ENCODE results near the gene TGFBR3L. TPM values are rescaled to one million over a fixed set of nuclear protein-coding genes. Genes with fewer than 3 reads are reported as not detected.
A peak's percentile ranks its signal among the peaks of the same experiment; 100 is the strongest.

Gene TGFBR3L
- total and polyA plus RNA-seq, 2 of the 13 experiments (the other 11 are each of a cell fraction or from before 2014, with no cell fraction given): 0.20 to 1.0 TPM

DNA sequence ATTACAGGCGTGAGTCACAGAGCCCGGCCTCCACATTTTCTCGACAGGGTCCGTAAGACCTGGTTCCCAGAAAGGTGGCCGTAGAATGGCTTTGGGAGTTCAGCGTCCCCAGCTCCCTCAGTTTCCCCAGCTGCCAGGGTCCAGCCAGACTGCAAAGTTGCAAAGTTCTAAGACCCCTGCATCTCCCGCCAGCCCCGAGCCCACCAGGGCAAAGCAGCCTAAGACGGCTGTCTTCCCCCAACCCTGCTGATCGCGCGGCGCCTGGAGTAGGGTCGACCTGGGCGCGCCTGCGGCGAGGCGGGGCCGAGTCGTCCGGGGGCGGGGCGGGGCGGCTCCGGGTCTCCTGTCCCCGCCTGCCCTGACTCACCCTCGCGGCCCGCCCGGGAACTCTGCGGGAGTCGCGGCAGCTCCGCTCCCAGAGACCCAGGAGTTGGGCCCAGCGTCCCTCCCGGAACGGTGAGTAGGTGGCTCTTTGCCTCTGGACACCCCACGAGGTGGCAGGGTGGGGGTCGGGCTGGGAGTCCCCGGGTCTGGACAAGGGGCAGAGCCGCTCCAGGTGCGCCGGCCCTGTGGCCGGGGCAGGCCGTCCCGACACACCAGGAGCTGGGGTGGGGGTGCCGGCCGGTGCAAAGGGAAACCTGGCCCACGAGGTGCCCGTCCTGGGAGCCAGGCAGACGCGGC is 26.3 kb upstream of the TGFBR3L start, which contains the start of gene LRRC8E (continued):
- TF ChIP-seq, protein P1, sequence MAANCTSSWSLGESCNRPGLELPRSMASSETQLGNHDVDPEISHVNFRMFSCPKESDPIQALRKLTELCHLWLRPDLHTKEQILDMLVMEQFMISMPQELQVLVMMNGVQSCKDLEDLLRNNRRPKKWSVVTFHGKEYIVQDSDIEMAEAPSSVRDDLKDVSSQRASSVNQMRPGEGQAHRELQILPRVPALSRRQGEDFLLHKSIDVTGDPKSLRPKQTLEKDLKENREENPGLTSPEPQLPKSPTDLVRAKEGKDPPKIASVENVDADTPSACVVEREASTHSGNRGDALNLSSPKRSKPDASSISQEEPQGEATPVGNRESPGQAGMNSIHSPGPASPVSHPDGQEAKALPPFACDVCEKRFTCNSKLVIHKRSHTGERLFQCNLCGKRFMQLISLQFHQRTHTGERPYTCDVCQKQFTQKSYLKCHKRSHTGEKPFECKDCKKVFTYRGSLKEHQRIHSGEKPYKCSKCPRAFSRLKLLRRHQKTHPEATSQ (CRISPR knock-in tag; IDR thresholded peaks at IDR 0.05; ENCODE audit: borderline replicate concordance): no peak
- TF ChIP-seq ZBTB37 (CRISPR knock-in tag; IDR thresholded peaks at IDR 0.05) (no peak), ZBTB10 (CRISPR knock-in tag; IDR thresholded peaks at IDR 0.05; ENCODE audit: borderline replicate concordance) (no peak), HCFC1 (IDR thresholded peaks at IDR 0.05; ENCODE audit: low read depth, low read length) (no peak), ZNF609 (CRISPR knock-in tag; IDR thresholded peaks at IDR 0.05; ENCODE audit: borderline replicate concordance) (no peak), RXRB (CRISPR knock-in tag; IDR thresholded peaks at IDR 0.05; ENCODE audit: borderline replicate concordance) (peak; percentile 9; the same call in 1 of the 2 replicates), ZNF605 (CRISPR knock-in tag; IDR thresholded peaks at IDR 0.05) (0 out of 2 replicates have a peak, but pooled peaks have one; percentile 21), PHF21A (CRISPR knock-in tag; IDR thresholded peaks at IDR 0.05) (peak; percentile 60), ZNF670 (CRISPR knock-in tag; IDR thresholded peaks at IDR 0.05; ENCODE audit: borderline replicate concordance) (peak; percentile 77; the same call in 1 of the 2 replicates), TFE3 (CRISPR knock-in tag; IDR thresholded peaks at IDR 0.05) (0 out of 2 replicates have a peak, but pooled peaks have one; percentile 18), ZFP36L2 (CRISPR knock-in tag; IDR thresholded peaks at IDR 0.05) (no peak)
- TF ChIP-seq, protein P2, sequence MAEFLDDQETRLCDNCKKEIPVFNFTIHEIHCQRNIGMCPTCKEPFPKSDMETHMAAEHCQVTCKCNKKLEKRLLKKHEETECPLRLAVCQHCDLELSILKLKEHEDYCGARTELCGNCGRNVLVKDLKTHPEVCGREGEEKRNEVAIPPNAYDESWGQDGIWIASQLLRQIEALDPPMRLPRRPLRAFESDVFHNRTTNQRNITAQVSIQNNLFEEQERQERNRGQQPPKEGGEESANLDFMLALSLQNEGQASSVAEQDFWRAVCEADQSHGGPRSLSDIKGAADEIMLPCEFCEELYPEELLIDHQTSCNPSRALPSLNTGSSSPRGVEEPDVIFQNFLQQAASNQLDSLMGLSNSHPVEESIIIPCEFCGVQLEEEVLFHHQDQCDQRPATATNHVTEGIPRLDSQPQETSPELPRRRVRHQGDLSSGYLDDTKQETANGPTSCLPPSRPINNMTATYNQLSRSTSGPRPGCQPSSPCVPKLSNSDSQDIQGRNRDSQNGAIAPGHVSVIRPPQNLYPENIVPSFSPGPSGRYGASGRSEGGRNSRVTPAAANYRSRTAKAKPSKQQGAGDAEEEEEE (CRISPR knock-in tag; IDR thresholded peaks at IDR 0.05; ENCODE audit: borderline replicate concordance): no peak
- TF ChIP-seq, protein P3, sequence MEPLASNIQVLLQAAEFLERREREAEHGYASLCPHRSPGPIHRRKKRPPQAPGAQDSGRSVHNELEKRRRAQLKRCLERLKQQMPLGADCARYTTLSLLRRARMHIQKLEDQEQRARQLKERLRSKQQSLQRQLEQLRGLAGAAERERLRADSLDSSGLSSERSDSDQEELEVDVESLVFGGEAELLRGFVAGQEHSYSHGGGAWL (CRISPR knock-in tag; IDR thresholded peaks at IDR 0.05): peak; percentile 89

All from HepG2 (cell line).